ENCODE data around the gene MEGF9.

The MEGF9 gene

GRCh38 chr9:120637919-120638318 is 76.4 kb downstream of the MEGF9 start:
- Histone ChIP-seq H3K9me3 (ENCODE audit: low read length) (peaks cover 16% of the 10 kb centered on the region), H3K27ac (ENCODE audit: low read depth, low read length, poor library complexity, severe bottlenecking) (no peak overlapping the region), H3K79me2 (ENCODE audit: insufficient read depth, low read length) (no peaks in the 10 kb centered on the region), H3K9me2 (ENCODE audit: low read depth, low read length) (no peaks in the 10 kb centered on the region), H3K4me2 (ENCODE audit: low read length) (no peak overlapping the region), H3K9ac (ENCODE audit: low read length) (no peak overlapping the region), H3K4me3 (ENCODE audit: low read depth, low read length, poor library complexity, severe bottlenecking) (no peak overlapping the region), H4K20me1 (ENCODE audit: insufficient read depth, low read length) (no peaks in the 10 kb centered on the region), H3K4me1 (ENCODE audit: insufficient read depth, low read length, severe bottlenecking) (no peaks in the 10 kb centered on the region), H2AFZ (ENCODE audit: low read length) (no peak overlapping the region), H3F3A (ENCODE audit: insufficient read depth, low read length) (no peaks in the 10 kb centered on the region), H3K36me3 (ENCODE audit: insufficient read depth, low read length) (no peaks in the 10 kb centered on the region; the same call in 1 of the 2 replicates), H3K27me3 (ENCODE audit: insufficient read depth, low read length) (no peaks in the 10 kb centered on the region)
- no peak for TF ChIP-seq EZH2 (IDR thresholded peaks at IDR 0.05; ENCODE audit: borderline replicate concordance, low read length)
- TF ChIP-seq CTCF (IDR thresholded peaks at IDR 0.05; ENCODE audit: low read length): no peak

GRCh38 chr9:120636194-120636957 is 77.9 kb downstream of the MEGF9 start:
- H3K4me1 ChIP-seq (ENCODE audit: insufficient read depth, low read length, severe bottlenecking): no peaks in the 10 kb centered on the region
- no peaks in the 10 kb centered on the region; the same call in 1 of the 2 replicates for H3K36me3 ChIP-seq (ENCODE audit: insufficient read depth, low read length)
- no peak overlapping the region for H2AFZ ChIP-seq (ENCODE audit: low read length)
- peaks cover 16% of the 10 kb centered on the region for H3K9me3 ChIP-seq (ENCODE audit: low read length)
- no peak overlapping the region for H3K27ac ChIP-seq (ENCODE audit: low read depth, low read length, poor library complexity, severe bottlenecking)
- H3K9ac ChIP-seq (ENCODE audit: low read length): no peak overlapping the region
- H4K20me1 ChIP-seq (ENCODE audit: insufficient read depth, low read length): no peaks in the 10 kb centered on the region
- H3K79me2 ChIP-seq (ENCODE audit: insufficient read depth, low read length): no peaks in the 10 kb centered on the region
- H3K9me2 ChIP-seq (ENCODE audit: low read depth, low read length): no peaks in the 10 kb centered on the region
- no peak overlapping the region for H3K4me3 ChIP-seq (ENCODE audit: low read depth, low read length, poor library complexity, severe bottlenecking)
- no peaks in the 10 kb centered on the region for H3F3A ChIP-seq (ENCODE audit: insufficient read depth, low read length)
- H3K27me3 ChIP-seq (ENCODE audit: insufficient read depth, low read length): no peaks in the 10 kb centered on the region
- no peak for TF ChIP-seq CTCF (IDR thresholded peaks at IDR 0.05; ENCODE audit: low read length)
- no peak for TF ChIP-seq EZH2 (IDR thresholded peaks at IDR 0.05; ENCODE audit: borderline replicate concordance, low read length)
- no peak overlapping the region for H3K4me2 ChIP-seq (ENCODE audit: low read length)

- no peak overlapping the region for H3K9ac ChIP-seq (ENCODE audit: low read length)
- H3K9me3 ChIP-seq (ENCODE audit: low read length): peaks cover 16% of the 10 kb centered on the region; the same call in 1 of the 2 replicates
- no peaks in the 10 kb centered on the region for H3K79me2 ChIP-seq (ENCODE audit: insufficient read depth, low read length)
- H3K27me3 ChIP-seq (ENCODE audit: insufficient read depth, low read length): no peaks in the 10 kb centered on the region
- H3K36me3 ChIP-seq (ENCODE audit: insufficient read depth, low read length): no peaks in the 10 kb centered on the region; the same call in 1 of the 2 replicates
- no peak overlapping the region for H3K4me3 ChIP-seq (ENCODE audit: low read depth, low read length, poor library complexity, severe bottlenecking)
- no peaks in the 10 kb centered on the region for H3K9me2 ChIP-seq (ENCODE audit: low read depth, low read length)
- H4K20me1 ChIP-seq (ENCODE audit: insufficient read depth, low read length): no peaks in the 10 kb centered on the region
- H2AFZ ChIP-seq (ENCODE audit: low read length): no peak overlapping the region
- TF ChIP-seq EZH2 (IDR thresholded peaks at IDR 0.05; ENCODE audit: borderline replicate concordance, low read length) (no peak), CTCF (IDR thresholded peaks at IDR 0.05; ENCODE audit: low read length) (no peak)
- H3K4me1 ChIP-seq (ENCODE audit: insufficient read depth, low read length, severe bottlenecking): no peaks in the 10 kb centered on the region
- no peak overlapping the region for H3K27ac ChIP-seq (ENCODE audit: low read depth, low read length, poor library complexity, severe bottlenecking)
- H3F3A ChIP-seq (ENCODE audit: insufficient read depth, low read length): no peaks in the 10 kb centered on the region
- H3K4me2 ChIP-seq (ENCODE audit: low read length): no peak overlapping the region
Measured at GRCh38 chr9:120635011-120635410, 79.3 kb downstream of the MEGF9 start.

Data from OCI-LY1 (cell line).